Stimulated activated CD4-positive, alpha-beta T cell treated with anti-CD3 and anti-CD28 coated beads, Interleukin-2, amount 100 ng/mL, for 4 hours (primary cell): ENCODE data around the gene PGS1.

ENCODE experiments used
- DNase-seq: peaks from one replicate; pipeline ENCODE4 v3.0.0-alpha.2; 2020; ENCODE audit warnings: low read depth

PGS1 gene

GRCh38 chr17:78427140-78427539, 48.7 kb downstream of the PGS1 start:
- DNase-seq: no peak

DNA sequence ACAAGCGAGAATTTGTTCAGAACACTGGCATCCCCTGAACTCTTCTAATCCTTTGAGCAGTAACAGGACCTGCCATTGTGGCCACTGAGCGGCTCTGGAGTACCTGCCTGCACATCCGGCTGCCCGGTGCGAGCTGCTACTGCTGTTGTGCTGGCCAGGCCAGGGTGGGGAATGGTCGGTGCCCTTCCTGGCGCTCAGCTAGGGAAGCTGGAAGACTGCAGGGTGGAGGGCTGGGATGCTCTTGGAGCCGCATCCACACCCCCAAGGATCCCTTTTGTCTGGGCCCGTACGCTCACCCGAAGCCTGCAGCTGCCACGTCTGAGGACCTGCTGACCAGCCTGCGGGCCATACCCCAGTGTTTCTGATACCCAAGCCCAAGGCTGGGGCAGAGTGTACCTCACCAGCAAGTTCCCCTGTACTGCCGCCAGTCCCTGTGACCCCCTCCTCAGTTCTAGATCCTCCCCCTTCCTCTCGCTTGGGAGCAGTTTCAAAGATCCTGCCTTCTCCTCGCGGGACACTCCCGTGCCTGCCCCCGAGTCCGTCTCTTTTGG, 49.7 kb downstream of the PGS1 start:
- no peak for DNase-seq

DNA sequence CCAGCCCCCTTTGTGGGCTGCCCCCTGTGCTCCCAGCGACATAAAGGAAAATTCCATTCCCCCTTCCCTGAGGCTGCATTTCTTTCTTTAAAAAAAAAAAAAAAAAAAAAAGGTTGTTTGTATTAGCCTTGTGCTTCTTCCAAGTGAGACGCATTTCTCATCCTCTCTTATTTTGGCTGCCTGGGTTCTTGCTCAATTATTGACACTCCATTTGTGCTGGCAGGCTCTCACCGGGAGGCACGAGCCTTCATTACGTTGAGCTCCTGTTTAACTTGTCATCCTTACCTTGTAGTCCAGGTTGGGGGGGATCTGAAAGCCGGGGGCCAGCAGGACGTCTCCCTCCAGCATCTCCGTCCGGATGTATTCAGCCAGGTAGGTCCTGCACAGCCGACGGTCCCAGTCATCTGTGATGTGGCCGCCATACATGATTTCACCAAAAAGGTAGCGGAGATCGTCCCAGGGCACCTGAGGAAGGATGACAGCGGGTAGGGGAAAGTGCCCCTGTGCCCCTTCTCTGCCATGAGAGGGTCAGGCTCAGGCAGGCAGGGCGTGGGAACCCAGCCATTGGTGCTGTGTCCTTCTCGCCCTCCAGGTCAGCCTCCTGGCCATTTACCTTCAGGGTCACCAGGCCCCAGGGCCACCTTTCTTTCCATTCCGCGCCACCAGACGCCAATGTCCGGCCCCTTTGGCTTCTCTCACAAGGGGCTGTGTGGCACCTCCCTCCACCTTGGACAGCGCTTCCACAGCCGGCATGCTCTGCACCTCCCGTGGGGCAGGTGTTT, 50.6 kb downstream of the PGS1 start:
- no peak for DNase-seq

DNA sequence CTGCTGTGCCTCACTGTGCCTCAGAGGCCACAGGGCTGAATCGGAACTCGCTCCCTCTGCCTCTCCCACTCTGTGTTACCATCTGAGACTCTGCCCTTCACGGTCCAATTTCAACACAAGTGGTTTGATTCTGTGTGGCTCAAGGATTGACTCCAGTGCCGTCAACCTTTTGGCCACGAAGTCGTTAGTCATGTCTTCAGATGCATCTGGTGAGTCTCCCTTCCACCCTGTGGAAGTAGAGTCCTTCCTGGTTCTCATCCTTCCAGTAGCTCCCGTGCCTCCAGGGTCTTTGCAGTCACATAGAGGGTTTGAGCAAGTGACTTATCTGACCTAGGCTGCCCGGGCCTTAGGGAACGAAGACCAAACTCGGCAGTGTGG, 51.2 kb downstream of the PGS1 start:
- no peak for DNase-seq

- DNase-seq: no peak
These were observed 52.6 kb downstream of the PGS1 start for GRCh38 chr17:78430892-78431691.

DNA sequence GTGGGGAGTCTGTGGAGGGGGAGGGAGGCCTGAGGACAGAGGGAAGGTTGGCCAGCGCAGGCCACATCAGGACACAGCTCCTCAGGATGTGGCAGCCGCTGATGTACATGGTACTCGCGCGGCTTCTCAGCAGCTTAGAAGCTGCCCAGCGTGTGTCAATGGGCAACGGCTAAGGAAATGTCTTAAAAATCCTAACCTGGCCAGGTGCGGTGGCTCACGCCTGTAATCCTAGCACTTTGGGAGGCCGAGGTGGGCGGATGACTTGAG, 53.2 kb downstream of the PGS1 start:
- DNase-seq: no peak

DNA sequence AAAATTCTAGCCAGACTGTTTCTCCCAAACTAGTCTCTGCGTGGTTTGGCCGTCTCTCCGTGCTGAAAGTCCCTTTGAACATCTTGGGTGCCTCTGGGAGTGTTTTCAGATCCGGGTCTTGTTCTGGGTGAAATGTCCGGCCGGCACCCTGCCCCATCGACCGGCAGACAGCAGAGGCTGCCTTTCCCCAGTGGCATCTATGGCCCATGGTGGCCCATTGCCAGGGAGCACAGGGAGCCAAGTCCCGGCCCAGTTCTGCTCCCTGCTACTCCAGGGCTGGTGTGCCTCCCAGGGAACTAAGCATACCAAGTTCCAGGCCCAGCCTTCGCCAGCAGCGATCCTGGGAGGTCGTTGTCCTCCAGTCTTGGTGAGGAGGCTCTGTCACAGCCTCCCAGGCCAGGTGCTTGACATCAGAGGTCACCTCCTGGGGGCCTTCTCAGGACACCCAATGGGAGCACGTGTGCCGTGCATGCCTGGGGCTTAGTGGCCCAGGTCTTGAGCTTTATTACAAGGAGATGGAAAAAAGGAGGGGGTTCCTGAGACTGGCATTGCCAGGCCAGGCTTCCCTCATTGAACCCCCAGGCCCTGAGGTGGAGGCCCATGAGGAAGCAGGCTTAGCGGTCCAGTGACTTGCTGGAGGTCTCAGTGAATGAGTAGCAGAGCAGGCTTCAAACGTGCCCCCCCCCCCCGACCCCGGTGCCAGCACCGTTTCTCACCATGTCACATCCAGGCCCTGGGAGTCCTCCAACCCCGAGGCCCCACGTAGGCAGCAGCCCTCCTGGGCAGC, 54.0 kb downstream of the PGS1 start:
- DNase-seq: no peak

GRCh38 chr17:78433013-78433727, 54.7 kb downstream of the PGS1 start:
- DNase-seq: no peak

- DNase-seq: no peak
These were observed 55.4 kb downstream of the PGS1 start for GRCh38 chr17:78433780-78434335.

DNA sequence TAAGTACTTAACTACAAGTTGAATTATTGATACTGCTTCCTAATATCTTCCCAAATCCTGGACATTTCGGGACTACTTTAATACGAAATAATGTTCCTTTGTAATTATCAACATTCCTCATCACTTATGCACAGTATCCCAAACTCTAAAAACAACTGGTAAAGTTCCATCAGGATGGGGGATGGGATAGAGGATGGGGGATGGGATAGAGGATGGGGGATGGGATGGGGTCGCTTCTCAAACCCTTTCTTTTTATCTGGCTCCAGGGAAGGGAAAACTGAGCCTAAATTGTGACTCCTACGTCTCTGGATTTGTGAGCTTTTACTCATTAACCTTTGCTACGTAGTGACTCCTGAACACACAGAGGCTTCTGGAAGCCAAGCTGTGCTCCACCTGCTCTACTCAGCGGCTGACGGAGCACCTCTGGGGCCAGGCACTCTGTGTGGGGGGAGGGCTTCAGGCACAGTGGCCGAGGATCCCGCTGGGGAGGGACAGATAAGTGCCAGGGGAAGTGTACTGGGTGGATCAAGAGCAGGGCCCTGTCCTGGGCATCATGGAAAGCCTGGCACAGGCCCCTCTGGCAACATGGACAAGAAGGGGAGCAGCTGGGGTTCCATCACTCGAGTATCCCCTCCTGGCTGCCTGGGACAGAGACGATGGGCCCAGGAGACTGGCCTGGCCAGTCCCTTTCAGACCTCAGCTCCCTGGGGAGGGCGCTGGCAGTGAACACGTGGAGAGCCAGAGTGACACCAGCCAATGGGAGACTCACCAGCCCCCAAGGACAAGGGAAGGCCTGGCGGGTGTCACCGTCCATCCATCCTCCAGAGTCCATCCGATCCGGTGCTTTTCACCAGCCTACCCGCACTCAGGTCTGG, 56.2 kb downstream of the PGS1 start:
- no peak for DNase-seq

- no peak for DNase-seq
These were observed 57.0 kb downstream of the PGS1 start for GRCh38 chr17:78435330-78436005.

- no peak for DNase-seq
These were observed 59.2 kb downstream of the PGS1 start for GRCh38 chr17:78437508-78438169.

GRCh38 chr17:78438271-78438691, 59.8 kb downstream of the PGS1 start:
- DNase-seq: no peak

DNA sequence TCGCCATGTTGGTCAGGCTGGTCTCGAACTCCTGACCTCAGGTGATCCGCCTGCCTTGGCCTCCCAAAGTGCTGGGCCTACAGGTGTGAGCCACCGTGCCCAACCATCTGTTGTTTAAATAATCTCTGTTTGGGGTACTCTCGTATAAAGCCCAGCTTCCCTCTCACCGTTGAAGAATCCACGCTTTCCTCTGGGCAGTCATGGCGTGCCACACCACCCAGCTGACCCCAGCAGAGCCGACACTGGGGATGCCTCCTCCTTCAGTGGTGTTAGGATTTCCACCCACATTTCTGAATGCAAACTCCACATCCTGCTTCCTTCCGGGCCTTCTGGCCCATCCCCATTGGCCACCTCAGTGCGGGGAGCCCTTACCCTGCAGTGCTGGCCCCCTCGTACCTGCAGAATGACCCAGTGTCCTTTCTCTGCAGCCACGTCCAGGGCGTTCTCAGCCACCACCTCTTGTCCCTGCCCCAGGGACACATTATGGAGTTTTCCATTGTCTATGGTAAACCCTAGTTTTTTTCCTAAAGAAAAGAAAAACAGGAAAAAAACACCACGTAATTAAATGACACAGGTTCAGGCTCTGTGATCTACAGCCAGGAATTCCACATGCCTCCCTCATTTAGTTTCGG, 60.4 kb downstream of the PGS1 start:
- no peak for DNase-seq

DNA sequence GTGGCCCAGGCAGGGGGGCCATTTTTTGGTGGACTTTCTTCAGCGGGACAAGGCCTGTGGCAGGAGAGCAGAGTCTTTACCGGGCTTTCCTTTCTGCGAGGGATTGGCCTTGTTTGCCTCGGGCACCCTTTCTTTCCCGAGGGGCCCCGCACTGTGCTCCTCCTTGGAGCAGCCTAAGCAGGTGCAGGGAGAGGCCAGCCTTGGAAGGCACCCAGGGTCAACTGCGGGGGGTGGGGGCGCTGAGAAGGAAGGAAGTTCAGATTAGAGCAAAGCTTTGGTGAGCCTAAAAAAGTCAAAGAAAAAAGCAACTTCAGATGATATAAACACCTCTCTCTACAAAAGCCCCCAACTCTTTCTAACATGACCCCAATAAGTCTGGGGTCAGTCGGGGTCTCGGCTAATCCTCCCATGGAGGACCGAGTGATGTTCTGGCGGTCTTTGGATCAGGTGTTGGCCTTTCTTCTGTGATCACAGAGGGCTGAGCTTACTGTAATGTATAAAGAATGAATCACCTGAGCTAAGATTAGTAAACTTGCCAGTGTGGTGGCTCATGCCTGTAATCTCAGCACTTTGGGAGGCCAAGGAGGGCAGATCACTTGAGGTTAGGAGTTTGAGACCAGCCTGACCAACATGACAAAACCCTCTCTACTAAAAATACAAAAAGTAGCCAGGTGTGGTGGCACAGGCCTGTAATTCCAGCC, 63.0 kb downstream of the PGS1 start:
- DNase-seq: no peak

DNA sequence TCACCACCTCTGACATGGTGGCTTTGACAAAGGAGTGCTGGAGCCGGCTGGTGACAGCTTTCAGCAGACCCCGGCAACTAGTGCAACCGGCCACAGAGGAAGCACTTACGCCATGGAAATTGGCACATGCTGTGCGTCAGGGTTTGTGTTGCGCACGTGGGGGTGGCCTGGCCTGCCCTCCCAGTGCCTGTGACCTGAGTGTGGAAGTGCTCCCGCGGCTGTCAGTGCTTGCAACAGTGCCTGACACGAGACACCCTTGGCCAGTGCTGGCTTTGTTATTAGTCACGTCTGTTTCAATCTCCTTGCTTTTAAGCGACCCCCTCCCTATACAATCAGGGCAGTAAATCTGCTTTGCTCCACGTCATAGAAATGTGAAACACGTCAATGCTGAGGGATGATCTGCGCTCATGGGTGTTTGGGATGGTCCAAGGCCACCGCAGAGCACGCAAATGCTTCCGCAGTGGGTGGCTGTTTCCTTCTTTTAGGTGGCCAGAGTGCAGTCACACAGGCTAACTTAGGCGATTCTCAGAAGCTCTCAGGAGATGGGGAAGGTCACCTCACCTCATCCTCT, 64.3 kb downstream of the PGS1 start:
- DNase-seq: no peak

DNA sequence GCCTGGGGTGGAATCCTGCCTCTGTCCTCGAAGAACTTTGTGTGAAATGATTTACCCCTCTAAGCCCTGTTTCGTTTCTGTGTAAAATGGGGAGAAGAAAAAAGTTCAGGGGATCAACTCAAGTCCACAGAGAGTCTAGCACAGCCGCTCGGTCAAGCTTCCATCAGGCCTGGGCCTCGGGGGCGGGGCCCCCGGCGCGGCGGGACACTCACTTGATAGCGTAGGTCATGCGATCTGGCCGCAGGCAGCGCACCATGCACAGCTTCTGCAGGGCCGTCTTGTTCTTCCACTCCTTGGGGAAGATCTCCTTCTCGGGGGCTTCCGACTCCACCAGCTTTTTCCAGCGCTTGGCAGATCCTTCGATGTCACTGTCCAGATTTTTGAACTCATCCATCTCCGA, 65.9 kb downstream of the PGS1 start:
- DNase-seq: no peak

- no peak for DNase-seq
These were observed 68.4 kb downstream of the PGS1 start for GRCh38 chr17:78446833-78447232.
